ENCODE data around the gene ST3GAL6. TPM values are rescaled to one million over a fixed set of nuclear protein-coding genes. Genes with fewer than 3 reads are reported as not detected.

Gene ST3GAL6
- total RNA-seq, 1 donor from 2014 or later, result 5.9 TPM

Other genes starting within 250 kb of the ST3GAL6 start
- gene CLDND1, start 240.4 kb upstream of the ST3GAL6 start, total RNA-seq, result 69.4 TPM
- gene GPR15, start 231.4 kb upstream of the ST3GAL6 start, total RNA-seq, result 0.17 TPM
- 16.7 TPM for gene CPOX, start 169.7 kb upstream of the ST3GAL6 start, total RNA-seq
- gene DCBLD2, start 138.4 kb downstream of the ST3GAL6 start, total RNA-seq, result 23.2 TPM

Measured in mucosa of gallbladder (tissue), 1 donor.